Prostate gland (tissue), 2 donors: Measurements from ENCODE around the gene ZC3H12C.

Source experiments
- POLR2A ChIP-seq: fragments of 450-650 bp; IDR thresholded peaks from one replicate; pipeline ENCODE4 v1.6.1; 2016; ENCODE audit warnings: antibody characterized with exemption, mild to moderate bottlenecking
- POLR2AphosphoS5 ChIP-seq: sonication (generic); formaldehyde crosslinking; IDR thresholded peaks from one replicate; pipeline ENCODE4 v1.6.1; 2017; ENCODE audit warnings: antibody characterized with exemption
- TF ChIP-seq, protein P1 (sequence below), 4 experiments: fragments of 200-600 bp in 2 of 4; fragments of 450-650 bp in 2 of 4; sonication (generic) in 2 of 4; IDR thresholded peaks; 1 replicate in 3 of 4; 2 replicates in 1 of 4; pipeline ENCODE4 v1.5.1; 2016 to 2019; ENCODE audit warnings: antibody characterized with exemption in 4 of 4, mild to moderate bottlenecking in 2 of 4, moderate library complexity in 2 of 4

DNA sequence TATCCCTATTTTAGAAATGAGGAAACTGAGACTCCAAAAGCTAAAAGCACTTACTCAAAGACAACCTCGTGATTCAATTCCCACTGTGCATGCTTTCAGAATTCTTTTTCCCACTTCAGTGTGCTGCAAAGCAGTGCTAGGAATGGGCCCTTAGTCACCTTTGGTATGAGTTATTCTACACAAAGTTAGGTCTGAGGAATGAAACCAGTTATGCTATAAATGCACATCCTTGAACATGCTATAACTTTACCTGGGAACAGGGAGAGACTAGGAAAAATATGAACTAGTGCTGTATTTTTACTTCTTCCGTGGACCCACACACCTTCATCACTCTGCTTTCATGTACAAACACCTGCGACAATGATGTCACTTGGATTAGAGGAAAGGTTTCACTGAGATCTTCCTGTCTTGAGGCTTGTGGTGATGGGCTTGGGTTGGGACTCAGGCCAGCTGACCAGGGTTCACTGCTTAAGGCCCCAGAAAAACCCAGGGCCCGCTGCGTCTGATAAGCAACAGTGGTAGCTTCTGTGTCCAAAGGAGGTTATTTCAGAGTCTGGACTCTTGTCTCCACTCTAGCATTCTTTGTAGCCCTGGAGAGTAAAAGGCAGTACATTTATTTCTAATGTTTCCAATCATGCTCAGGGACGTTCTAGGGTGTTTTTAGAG is 81.6 kb downstream of the ZC3H12C start:
- TF ChIP-seq, protein P1, sequence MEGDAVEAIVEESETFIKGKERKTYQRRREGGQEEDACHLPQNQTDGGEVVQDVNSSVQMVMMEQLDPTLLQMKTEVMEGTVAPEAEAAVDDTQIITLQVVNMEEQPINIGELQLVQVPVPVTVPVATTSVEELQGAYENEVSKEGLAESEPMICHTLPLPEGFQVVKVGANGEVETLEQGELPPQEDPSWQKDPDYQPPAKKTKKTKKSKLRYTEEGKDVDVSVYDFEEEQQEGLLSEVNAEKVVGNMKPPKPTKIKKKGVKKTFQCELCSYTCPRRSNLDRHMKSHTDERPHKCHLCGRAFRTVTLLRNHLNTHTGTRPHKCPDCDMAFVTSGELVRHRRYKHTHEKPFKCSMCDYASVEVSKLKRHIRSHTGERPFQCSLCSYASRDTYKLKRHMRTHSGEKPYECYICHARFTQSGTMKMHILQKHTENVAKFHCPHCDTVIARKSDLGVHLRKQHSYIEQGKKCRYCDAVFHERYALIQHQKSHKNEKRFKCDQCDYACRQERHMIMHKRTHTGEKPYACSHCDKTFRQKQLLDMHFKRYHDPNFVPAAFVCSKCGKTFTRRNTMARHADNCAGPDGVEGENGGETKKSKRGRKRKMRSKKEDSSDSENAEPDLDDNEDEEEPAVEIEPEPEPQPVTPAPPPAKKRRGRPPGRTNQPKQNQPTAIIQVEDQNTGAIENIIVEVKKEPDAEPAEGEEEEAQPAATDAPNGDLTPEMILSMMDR (IDR thresholded peaks at IDR 0.05) = no peak
- TF ChIP-seq POLR2A (no peak), POLR2AphosphoS5 (no peak)
